Fibroblast of peridontal ligament (primary cell): ENCODE results near the gene TRIM59.
"Not testable (repeated sequence)": the region's sequence is repeated elsewhere in the genome, so short reads cannot be mapped to it uniquely, and the experiment has no call there.

Experiments
- DNase-seq: peaks from one replicate; pipeline ENCODE4 v3.0.0-alpha.2; 2010; ENCODE audit errors: extremely low read depth

TRIM59 gene

GRCh38 chr3:160455846-160456245, 6.3 kb upstream of the TRIM59 start:
- no peak for DNase-seq

- no peak for DNase-seq
Measured at GRCh38 chr3:160454995-160455394, 5.4 kb upstream of the TRIM59 start.

GRCh38 chr3:160452251-160452650, 2.7 kb upstream of the TRIM59 start:
- not testable (repeated sequence) for DNase-seq

GRCh38 chr3:160451602-160452001, 2.0 kb upstream of the TRIM59 start:
- no peak for DNase-seq

- DNase-seq = peak; percentile 89
Measured at GRCh38 chr3:160450846-160451245, 1.3 kb upstream of the TRIM59 start.

GRCh38 chr3:160448845-160449635, 546 bp downstream of the TRIM59 start:
- DNase-seq = peak; percentile 56

- DNase-seq = peak; percentile 50
Measured at GRCh38 chr3:160447544-160447943, 2.0 kb downstream of the TRIM59 start.

GRCh38 chr3:160446522-160447056, 3.0 kb downstream of the TRIM59 start:
- no peak for DNase-seq

GRCh38 chr3:160445854-160446253, 3.7 kb downstream of the TRIM59 start:
- no peak for DNase-seq

- DNase-seq = no peak
Measured at GRCh38 chr3:160444411-160444810, 5.2 kb downstream of the TRIM59 start.

- DNase-seq = no peak
Measured at GRCh38 chr3:160440687-160441086, 8.9 kb downstream of the TRIM59 start.

- DNase-seq = no peak
Measured at GRCh38 chr3:160437083-160437455, 12.5 kb downstream of the TRIM59 start.

GRCh38 chr3:160435747-160436146, 13.8 kb downstream of the TRIM59 start:
- DNase-seq = no peak

- DNase-seq = no peak
Measured at GRCh38 chr3:160435095-160435494, 14.5 kb downstream of the TRIM59 start.

GRCh38 chr3:160434071-160434470, 15.5 kb downstream of the TRIM59 start:
- DNase-seq = peak; percentile 86

- peak; percentile 86 for DNase-seq
Measured at GRCh38 chr3:160427832-160428424, 21.7 kb downstream of the TRIM59 start.

- DNase-seq = no peak
Measured at GRCh38 chr3:160417311-160417710, 32.3 kb downstream of the TRIM59 start.

GRCh38 chr3:160413613-160414248, 35.9 kb downstream of the TRIM59 start:
- DNase-seq = peak; percentile 91

GRCh38 chr3:160412477-160412876, 37.1 kb downstream of the TRIM59 start:
- no peak for DNase-seq

GRCh38 chr3:160409812-160410610, 39.6 kb downstream of the TRIM59 start:
- DNase-seq = peak; percentile 65

GRCh38 chr3:160403796-160404470, 45.7 kb downstream of the TRIM59 start:
- DNase-seq = peak; percentile 45
